GM21381 (cell line): Measurements from ENCODE around the gene CEP170B.

ENCODE experiments used
- ATAC-seq: cut with Tn5 transposase; IDR thresholded peaks from one replicate; pipeline ENCODE4 v1.9.1; 2021; ENCODE audit warnings: mild to moderate bottlenecking, moderate library complexity; ENCODE audit not compliant: unreplicated experiment

The CEP170B gene

GRCh38 chr14:104929268-104930230 is 64.5 kb downstream of the CEP170B start:
- ATAC-seq = no peak

GRCh38 chr14:104930526-104931303 is 65.6 kb downstream of the CEP170B start:
- ATAC-seq = no peak

GRCh38 chr14:104931304-104931770 is 66.3 kb downstream of the CEP170B start:
- no peak for ATAC-seq

GRCh38 chr14:104931771-104932675 is 67.0 kb downstream of the CEP170B start:
- ATAC-seq = no peak

GRCh38 chr14:104932676-104933631 is 67.9 kb downstream of the CEP170B start:
- ATAC-seq = no peak

- no peak for ATAC-seq
Measured at GRCh38 chr14:104933746-104934733, 69.0 kb downstream of the CEP170B start.

GRCh38 chr14:104935026-104935650 is 70.1 kb downstream of the CEP170B start:
- no peak for ATAC-seq

- ATAC-seq = no peak
Measured at GRCh38 chr14:104935955-104936354, 70.9 kb downstream of the CEP170B start.

GRCh38 chr14:104936361-104937155 is 71.5 kb downstream of the CEP170B start:
- ATAC-seq = no peak

GRCh38 chr14:104937161-104937560 is 72.1 kb downstream of the CEP170B start:
- no peak for ATAC-seq

GRCh38 chr14:104937694-104938365 is 72.8 kb downstream of the CEP170B start:
- ATAC-seq = no peak

GRCh38 chr14:104938436-104938835 is 73.4 kb downstream of the CEP170B start:
- no peak for ATAC-seq

- ATAC-seq = no peak
Measured at GRCh38 chr14:104938960-104939359, 73.9 kb downstream of the CEP170B start.

GRCh38 chr14:104939666-104940410 is 74.8 kb downstream of the CEP170B start:
- no peak for ATAC-seq

GRCh38 chr14:104940526-104941150 is 75.6 kb downstream of the CEP170B start:
- no peak for ATAC-seq
